H9 (cell line): Measurements from ENCODE around the gene SNED1. TPM values are rescaled to one million over a fixed set of nuclear protein-coding genes. Genes with fewer than 3 reads are reported as not detected.

Source experiments
- DNase-seq: peaks from one replicate; pipeline ENCODE4 v3.0.0-alpha.2; 2017
- H2AFZ ChIP-seq: one replicate; pipeline ENCODE4 v1.6.1; 2013; ENCODE audit warnings: mild to moderate bottlenecking, low read length, control low read depth, moderate library complexity
- H2AK5ac ChIP-seq: 2 replicates; pipeline ENCODE4 v1.6.1; 2013; ENCODE audit warnings: low read length, control low read depth, mixed read lengths; ENCODE audit not compliant: insufficient read length
- H2BK120ac ChIP-seq: one replicate; pipeline ENCODE4 v1.6.1; 2013; ENCODE audit warnings: low read depth, mild to moderate bottlenecking, low read length, control low read depth, inconsistent platforms; ENCODE audit not compliant: poor library complexity, severe bottlenecking
- H2BK12ac ChIP-seq: 2 replicates; pipeline ENCODE4 v1.6.1; 2013; ENCODE audit warnings: low read length, control low read depth, mixed read lengths, low read depth; ENCODE audit not compliant: insufficient read length
- H2BK15ac ChIP-seq: 2 replicates; pipeline ENCODE4 v1.6.1; 2013; ENCODE audit warnings: low read depth, low read length, control low read depth
- H2BK20ac ChIP-seq: one replicate; pipeline ENCODE4 v1.6.1; 2013; ENCODE audit warnings: low read depth, mild to moderate bottlenecking, low read length, control low read depth, inconsistent platforms; ENCODE audit not compliant: poor library complexity, severe bottlenecking
- H2BK5ac ChIP-seq: 2 replicates; pipeline ENCODE4 v1.6.1; 2013; ENCODE audit warnings: low read length, control low read depth, mixed read lengths; ENCODE audit not compliant: insufficient read length
- H3K14ac ChIP-seq: 2 replicates; pipeline ENCODE4 v1.6.1; 2013; ENCODE audit warnings: low read length, control low read depth; ENCODE audit not compliant: insufficient read depth
- H3K18ac ChIP-seq: 2 replicates; pipeline ENCODE4 v1.6.1; 2013; ENCODE audit warnings: low read depth, mild to moderate bottlenecking, mixed read lengths, low read length, control low read depth; ENCODE audit not compliant: insufficient read length
- H3K23ac ChIP-seq: 2 replicates; pipeline ENCODE4 v1.6.1; 2013; ENCODE audit warnings: low read length, control low read depth, mixed read lengths, low read depth; ENCODE audit not compliant: insufficient read length
- H3K23me2 ChIP-seq: 2 replicates; pipeline ENCODE4 v1.6.1; 2013; ENCODE audit warnings: low read depth, mild to moderate bottlenecking, mixed read lengths, low read length, control low read depth; ENCODE audit not compliant: insufficient read length, poor library complexity, severe bottlenecking
- H3K27ac ChIP-seq: 2 replicates; pipeline ENCODE4 v1.5.1; 2013; ENCODE audit warnings: low read length, control low read depth, mixed read lengths, low read depth; ENCODE audit not compliant: insufficient read length
- H3K27me3 ChIP-seq: 2 replicates; pipeline ENCODE4 v1.6.1; 2013; ENCODE audit warnings: low read length, control low read depth, inconsistent platforms; ENCODE audit not compliant: insufficient read depth
- H3K4ac ChIP-seq: 2 replicates; pipeline ENCODE4 v1.6.1; 2013; ENCODE audit warnings: low read depth, mild to moderate bottlenecking, control low read depth, inconsistent platforms, low read length, moderate library complexity
- H3K4me1 ChIP-seq: 2 replicates; pipeline ENCODE4 v1.6.1; 2013; ENCODE audit warnings: low read length, control low read depth, inconsistent platforms; ENCODE audit not compliant: insufficient read depth
- H3K4me2 ChIP-seq: 2 replicates; pipeline ENCODE4 v1.6.1; 2013; ENCODE audit warnings: low read length, control low read depth, mixed read lengths; ENCODE audit not compliant: insufficient read length, insufficient read depth
- H3K56ac ChIP-seq: 2 replicates; pipeline ENCODE4 v1.6.1; 2013; ENCODE audit warnings: low read depth, mild to moderate bottlenecking, mixed read lengths, low read length, control low read depth; ENCODE audit not compliant: insufficient read length
- H3K79me1 ChIP-seq: 2 replicates; pipeline ENCODE4 v1.6.1; 2013; ENCODE audit warnings: low read depth, mild to moderate bottlenecking, moderate library complexity, low read length, control low read depth, inconsistent platforms; ENCODE audit not compliant: insufficient read depth, poor library complexity, severe bottlenecking
- H3K79me2 ChIP-seq: 2 replicates; pipeline ENCODE4 v1.6.1; 2013; ENCODE audit warnings: low read length, control low read depth, inconsistent platforms; ENCODE audit not compliant: insufficient read depth
- H3K9ac ChIP-seq: 2 replicates; pipeline ENCODE4 v1.6.1; 2013; ENCODE audit warnings: low read length, control low read depth, mixed read lengths; ENCODE audit not compliant: insufficient read length; ENCODE audit errors: extremely low read depth
- H3K9me3 ChIP-seq: one replicate; pipeline ENCODE4 v1.6.1; 2013; ENCODE audit warnings: low read depth, low read length, inconsistent platforms; ENCODE audit not compliant: control insufficient read depth
- H3T11ph ChIP-seq: one replicate; pipeline ENCODE4 v1.6.1; 2013; ENCODE audit warnings: mild to moderate bottlenecking, low read length, control low read depth, inconsistent platforms
- H4K20me1 ChIP-seq: one replicate; pipeline ENCODE4 v1.6.1; 2013; ENCODE audit not compliant: control insufficient read depth, insufficient read length, insufficient read depth
- H4K5ac ChIP-seq: 2 replicates; pipeline ENCODE4 v1.6.1; 2013; ENCODE audit warnings: low read depth, mild to moderate bottlenecking, mixed read lengths, low read length, control low read depth; ENCODE audit not compliant: insufficient read length
- H4K8ac ChIP-seq: replicated peaks from 2 replicates; pipeline ENCODE4 v1.6.1; 2013; ENCODE audit warnings: low read length, control low read depth, mixed read lengths, low read depth; ENCODE audit not compliant: insufficient read length
- H4K91ac ChIP-seq: 2 replicates; pipeline ENCODE4 v1.6.1; 2013; ENCODE audit warnings: low read depth, mild to moderate bottlenecking, moderate library complexity, mixed read lengths, low read length, control low read depth; ENCODE audit not compliant: insufficient read length
- H3K27ac Mint-ChIP-seq, 3 experiments: 2 replicates in 2 of 3; 3 replicates in 1 of 3; pipeline ENCODE4 v1.8.0; 2020 to 2021; ENCODE audit warnings: mixed read lengths in 3 of 3, mild to moderate bottlenecking in 1 of 3, moderate library complexity in 1 of 3
- H3K27me3 Mint-ChIP-seq: 2 replicates; pipeline ENCODE4 v1.8.0; 2021; ENCODE audit warnings: low read depth, mild to moderate bottlenecking, moderate library complexity, mixed read lengths
- H3K36me3 Mint-ChIP-seq, 3 experiments: 2 replicates in 2 of 3; 3 replicates in 1 of 3; pipeline ENCODE4 v1.8.0; 2020 to 2021; ENCODE audit warnings: low read depth in 3 of 3, mixed read lengths in 3 of 3; ENCODE audit not compliant: insufficient read depth in 1 of 3
- H3K4me1 Mint-ChIP-seq, 2 experiments: 2 replicates each; pipeline ENCODE4 v1.8.0; 2020; ENCODE audit warnings: mixed read lengths in 2 of 2
- H3K4me3 Mint-ChIP-seq, 2 experiments: 2 replicates in 1 of 2; 3 replicates in 1 of 2; pipeline ENCODE4 v1.8.0; 2020 to 2021; ENCODE audit warnings: mild to moderate bottlenecking in 2 of 2, mixed read lengths in 2 of 2, moderate library complexity in 1 of 2
- H3K9me3 Mint-ChIP-seq, 2 experiments: 2 replicates in 1 of 2; 3 replicates in 1 of 2; pipeline ENCODE4 v1.8.0; 2020; ENCODE audit warnings: mild to moderate bottlenecking in 2 of 2, mixed read lengths in 2 of 2, moderate library complexity in 1 of 2
- CTCF ChIP-seq: fragments of 200-600 bp; sonication (generic); conservative IDR thresholded peaks from 3 replicates; pipeline ENCODE4 v1.8.0; 2021; ENCODE audit warnings: antibody characterized with exemption, mild to moderate bottlenecking
- WGBS: extraction: QIAGEN DNeasy Blood & Tissue Kit; methylation state at CpG from one replicate; pipeline ENCODE4 v1.1.7; 2013; ENCODE audit warnings: missing lambda C conversion rate, low lambda C conversion rate, mixed read lengths; ENCODE audit not compliant: insufficient read length; ENCODE audit errors: extremely low coverage; 5-methylcytosine and 5-hydroxymethylcytosine counted together
- total RNA-seq: library from RNA; stranded (reverse); gene quantifications from 2 replicates; pipeline ENCODE4 v1.2.1, GENCODE V29; 2021

SNED1 gene
- total RNA-seq, 1 experiment from 2014 or later: 2.5 TPM

- peak overlapping the region in 1 of 2 experiments; percentile 44; a peak in 2 of 5 replicates for H3K4me3 Mint-ChIP-seq
- no peak overlapping the region for H3K4me2 ChIP-seq
- H3K27ac ChIP-seq: no peak overlapping the region
These were observed 10.3 kb downstream of the SNED1 start for GRCh38 chr2:241008711-241009121.

More at GRCh38 chr2:241008711-241009121, 10.3 kb downstream of the SNED1 start:
- peak; percentile 31 for DNase-seq
- peaks cover 27% of the 10 kb centered on the region in 2 experiments for H3K9me3 Mint-ChIP-seq
- H3K9me3 ChIP-seq: no peaks in the 10 kb centered on the region
- TF ChIP-seq CTCF: no peak
- no peak overlapping the region for H3K18ac ChIP-seq
- H3K27me3 Mint-ChIP-seq: peaks cover 24% of the 10 kb centered on the region
- H3K27ac Mint-ChIP-seq: peak overlapping the region in 1 of 3 experiments; percentile 77; a peak in 1 of 7 replicates
- H3K36me3 Mint-ChIP-seq: peaks cover 9 to 18% (median 12%) of the 10 kb centered on the region in 3 experiments
- H4K91ac ChIP-seq: no peak overlapping the region
- H3K4ac ChIP-seq: no peak overlapping the region
- no CpG with 5 or more reads among the region's 7 CpGs for WGBS
- no peak overlapping the region for H2BK5ac ChIP-seq
- no peak overlapping the region for H3T11ph ChIP-seq
- no peaks in the 10 kb centered on the region for H3K79me2 ChIP-seq
- H4K5ac ChIP-seq: no peak overlapping the region
- H2BK120ac ChIP-seq: no peak overlapping the region
- H2BK20ac ChIP-seq: no peak overlapping the region
- no peak overlapping the region for H2BK12ac ChIP-seq
- H3K14ac ChIP-seq: no peak overlapping the region
- H3K56ac ChIP-seq: no peak overlapping the region
- H3K9ac ChIP-seq: no peak overlapping the region
- peaks cover 17% of the 10 kb centered on the region in 2 experiments for H3K4me1 Mint-ChIP-seq
- H4K8ac ChIP-seq: no peak overlapping the region
- H2AFZ ChIP-seq: no peak overlapping the region
- peaks cover 5% of the 10 kb centered on the region for H3K23me2 ChIP-seq
- H3K27me3 ChIP-seq: no peaks in the 10 kb centered on the region
- H3K4me1 ChIP-seq: no peaks in the 10 kb centered on the region; the same call in 1 of the 2 replicates
- no peaks in the 10 kb centered on the region for H3K79me1 ChIP-seq
- no peak overlapping the region for H2BK15ac ChIP-seq
- H4K20me1 ChIP-seq: no peaks in the 10 kb centered on the region
- no peak overlapping the region for H2AK5ac ChIP-seq
- no peak overlapping the region for H3K23ac ChIP-seq
